HG03342 (cell line): ENCODE data around the gene PILRA.
"Not testable (repeated sequence)": the region's sequence is repeated elsewhere in the genome, so short reads cannot be mapped to it uniquely, and the experiment has no call there.

Experiments
- ATAC-seq: cut with Tn5 transposase; IDR thresholded peaks from one replicate; pipeline ENCODE4 v1.9.1; 2021; ENCODE audit warnings: mild to moderate bottlenecking, moderate library complexity; ENCODE audit not compliant: unreplicated experiment

PILRA gene

GRCh38 chr7:100357131-100357561, 16.1 kb upstream of the PILRA start:
- no peak for ATAC-seq

- ATAC-seq = no peak
Observed at GRCh38 chr7:100358027-100358856, 15.0 kb upstream of the PILRA start, which contains the start of gene PILRB. PILRB (plus strand) TSS chr7:100358117; CDS start chr7:100358303, 186 bp downstream.

GRCh38 chr7:100358857-100359212, 14.5 kb upstream of the PILRA start:
- ATAC-seq = no peak

- ATAC-seq = no peak
Observed at GRCh38 chr7:100360135-100360854, 13.0 kb upstream of the PILRA start.

- ATAC-seq = no peak
Observed at GRCh38 chr7:100363098-100363497, 10.2 kb upstream of the PILRA start.

- not testable (repeated sequence) for ATAC-seq
Observed at GRCh38 chr7:100363797-100364196, 9.5 kb upstream of the PILRA start.

- ATAC-seq = no peak
Observed at GRCh38 chr7:100364480-100364879, 8.8 kb upstream of the PILRA start.

- ATAC-seq = peak; percentile 5
Observed at GRCh38 chr7:100365998-100366367, 7.3 kb upstream of the PILRA start.

- peak; percentile 26 for ATAC-seq
Observed at GRCh38 chr7:100366411-100367250, 6.7 kb upstream of the PILRA start.

GRCh38 chr7:100367251-100367620, 6.1 kb upstream of the PILRA start:
- ATAC-seq = no peak

GRCh38 chr7:100367676-100368613, 5.3 kb upstream of the PILRA start:
- ATAC-seq = no peak

- ATAC-seq = peak; percentile 47
Observed at GRCh38 chr7:100369105-100369504, 4.2 kb upstream of the PILRA start.

- no peak for ATAC-seq
Observed at GRCh38 chr7:100370303-100370702, 3.0 kb upstream of the PILRA start.

GRCh38 chr7:100370746-100371145, 2.5 kb upstream of the PILRA start:
- ATAC-seq = no peak

GRCh38 chr7:100371561-100372171, 1.6 kb upstream of the PILRA start:
- no peak for ATAC-seq

- no peak for ATAC-seq
Observed at GRCh38 chr7:100372256-100372655, 1.0 kb upstream of the PILRA start.

GRCh38 chr7:100372694-100373093, 593 bp upstream of the PILRA start:
- ATAC-seq = no peak

GRCh38 chr7:100373870-100374598, 747 bp downstream of the PILRA start:
- not testable (repeated sequence) for ATAC-seq

- ATAC-seq = no peak
Observed at GRCh38 chr7:100374601-100375000, 1.3 kb downstream of the PILRA start.
